HepG2 (cell line): ENCODE measurements around the gene ABI3. TPM values are rescaled to one million over a fixed set of nuclear protein-coding genes. Genes with fewer than 3 reads are reported as not detected.

ENCODE experiments used
- ELF4 ChIP-seq: sonication (generic); formaldehyde crosslinking; IDR thresholded peaks from 2 replicates; pipeline ENCODE4 v1.5.0; 2020; ENCODE audit warnings: missing genetic modification reagents, mild to moderate bottlenecking, moderate library complexity, borderline replicate concordance
- ESRRA ChIP-seq: sonication (generic); formaldehyde crosslinking; IDR thresholded peaks from 2 replicates; pipeline ENCODE4 v1.5.1; 2020; ENCODE audit warnings: mild to moderate bottlenecking, low read depth, missing genetic modification reagents
- JDP2 ChIP-seq: sonication (generic); formaldehyde crosslinking; IDR thresholded peaks from 2 replicates; pipeline ENCODE4 v1.8.1; 2022; ENCODE audit warnings: missing genetic modification reagents, borderline replicate concordance
- KDM6A ChIP-seq: IDR thresholded peaks from 2 replicates; pipeline ENCODE4 v1.6.1; 2016; ENCODE audit warnings: low read depth
- KMT2A ChIP-seq: sonication (generic); formaldehyde crosslinking; IDR thresholded peaks from 2 replicates; pipeline ENCODE4 v1.4.0; 2020; ENCODE audit warnings: missing genetic modification reagents
- MLLT10 ChIP-seq: sonication (generic); formaldehyde crosslinking; IDR thresholded peaks from 2 replicates; pipeline ENCODE4 v1.4.0; 2020; ENCODE audit warnings: missing genetic modification reagents
- NFYB ChIP-seq: sonication (generic); formaldehyde crosslinking; IDR thresholded peaks from 2 replicates; pipeline ENCODE4 v1.4.0; 2020; ENCODE audit warnings: missing genetic modification reagents
- STAT5B ChIP-seq: sonication (generic); formaldehyde crosslinking; IDR thresholded peaks from 2 replicates; pipeline ENCODE4 v1.4.0; 2020; ENCODE audit warnings: missing genetic modification reagents
- TBL1XR1 ChIP-seq: fragments of 150-350 bp; IDR thresholded peaks from 2 replicates; pipeline ENCODE4 v1.6.1; 2014; ENCODE audit warnings: borderline replicate concordance, low read length; ENCODE audit not compliant: partially characterized antibody
- ZMYM3 ChIP-seq: sonication (generic); formaldehyde crosslinking; IDR thresholded peaks from 2 replicates; pipeline ENCODE4 v1.5.1; 2020; ENCODE audit warnings: mild to moderate bottlenecking, missing genetic modification reagents
- ZNF605 ChIP-seq: sonication (generic); formaldehyde crosslinking; IDR thresholded peaks from 2 replicates; pipeline ENCODE4 v1.8.0; 2022; ENCODE audit warnings: mild to moderate bottlenecking, missing genetic modification reagents
- ZNF713 ChIP-seq: sonication (generic); formaldehyde crosslinking; IDR thresholded peaks from 2 replicates; pipeline ENCODE4 v1.4.0; 2020; ENCODE audit warnings: mild to moderate bottlenecking, missing genetic modification reagents
- ZSCAN30 ChIP-seq: sonication (generic); formaldehyde crosslinking; IDR thresholded peaks from 2 replicates; pipeline ENCODE4 v1.5.0; 2020; ENCODE audit warnings: mild to moderate bottlenecking, missing genetic modification reagents
- polyA plus RNA-seq, 8 experiments: library from polyadenylated mRNA; depleted of rRNA in 3 of 8; stranded (reverse) in 7 of 8; unstranded in 1 of 8; fragments of >200 nt; fragmentation: Illumina TruSeq in 4 of 8; extraction: Trizol in 4 of 8; gene quantifications; 2 replicates each; pipeline versions ENCODE4 v1.2.1 to v1.2.3, GENCODE V29; 2011 to 2016; ENCODE audit warnings: low read depth in 4 of 8, missing spikeins in 1 of 8, mixed read lengths in 1 of 8; ENCODE audit not compliant: insufficient read depth in 1 of 8
- total RNA-seq, 5 experiments: library from RNA; depleted of rRNA; stranded (reverse); fragments of >200 nt; fragmentation: Illumina TruSeq; extraction: Trizol; gene quantifications; 2 replicates each; pipeline ENCODE4 v1.2.3, GENCODE V29; 2016; ENCODE audit warnings: low read depth in 1 of 5
- TF ChIP-seq, protein P1 (sequence below): sonication (generic); formaldehyde crosslinking; IDR thresholded peaks from 2 replicates; pipeline ENCODE4 v1.9.0; 2021; ENCODE audit warnings: mild to moderate bottlenecking, missing genetic modification reagents
- TF ChIP-seq, protein P2 (sequence below), 2 experiments: fragments of 450-650 bp in 1 of 2; sonication (generic) in 1 of 2; formaldehyde crosslinking; IDR thresholded peaks; 2 replicates each; pipeline versions ENCODE4 v1.5.0 to v1.8.0; 2020 to 2022; ENCODE audit warnings: mild to moderate bottlenecking in 1 of 2, missing genetic modification reagents in 1 of 2
- TF ChIP-seq, protein P3 (sequence below): sonication (generic); formaldehyde crosslinking; IDR thresholded peaks from 2 replicates; pipeline ENCODE4 v1.4.0; 2020; ENCODE audit warnings: mild to moderate bottlenecking, missing genetic modification reagents
- TF ChIP-seq, protein P4 (sequence below): sonication (generic); formaldehyde crosslinking; IDR thresholded peaks from 2 replicates; pipeline ENCODE4 v1.8.0; 2022; ENCODE audit warnings: missing genetic modification reagents, low read depth, mild to moderate bottlenecking, borderline replicate concordance
- TF ChIP-seq, protein P5 (sequence below): sonication (generic); formaldehyde crosslinking; IDR thresholded peaks from 2 replicates; pipeline ENCODE4 v1.4.0; 2020; ENCODE audit warnings: mild to moderate bottlenecking, missing genetic modification reagents

The ABI3 gene
- total and polyA plus RNA-seq, 2 of the 13 experiments (the other 11 are each of a cell fraction or from before 2014, with no cell fraction given): not detected

DNA sequence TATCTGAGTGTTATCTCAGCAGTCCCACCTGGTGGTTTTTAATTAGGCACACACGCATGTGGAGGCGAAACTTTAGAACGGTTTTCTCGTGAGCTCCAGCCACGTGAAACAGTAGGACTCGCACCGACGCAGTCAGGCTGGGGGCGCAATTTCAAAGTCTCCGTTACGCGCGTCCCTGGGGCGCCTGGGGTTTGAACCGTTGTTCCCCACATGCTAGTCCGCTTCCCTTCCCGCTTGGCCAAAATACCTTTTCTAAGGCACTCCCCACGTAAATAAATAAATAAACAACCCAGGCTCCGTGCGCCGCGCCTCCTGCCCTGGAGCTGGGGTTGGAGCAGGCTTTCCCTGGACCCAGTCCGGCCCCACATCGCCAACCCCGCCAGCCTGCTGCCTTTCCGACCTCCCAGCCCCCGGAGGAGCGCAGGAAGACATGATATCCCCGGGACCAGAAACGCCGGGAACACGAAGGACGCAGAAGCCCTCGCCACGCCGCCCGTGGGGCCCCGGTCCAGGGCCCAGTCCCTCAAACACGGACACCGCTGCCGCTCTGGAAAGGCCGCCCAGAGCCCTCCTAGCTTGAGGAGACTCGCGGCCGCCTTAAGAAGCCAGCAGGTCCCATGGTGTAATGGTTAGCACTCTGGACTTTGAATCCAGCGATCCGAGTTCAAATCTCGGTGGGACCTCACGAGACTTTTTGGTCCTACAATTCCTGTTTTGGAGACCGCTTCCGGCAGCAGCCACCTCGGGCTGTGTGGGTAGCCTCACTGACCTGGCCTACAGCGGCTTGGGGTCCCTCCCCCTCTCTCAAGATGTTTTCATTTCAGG is 18.4 kb upstream of the ABI3 start (continued):
- TF ChIP-seq, protein P1, sequence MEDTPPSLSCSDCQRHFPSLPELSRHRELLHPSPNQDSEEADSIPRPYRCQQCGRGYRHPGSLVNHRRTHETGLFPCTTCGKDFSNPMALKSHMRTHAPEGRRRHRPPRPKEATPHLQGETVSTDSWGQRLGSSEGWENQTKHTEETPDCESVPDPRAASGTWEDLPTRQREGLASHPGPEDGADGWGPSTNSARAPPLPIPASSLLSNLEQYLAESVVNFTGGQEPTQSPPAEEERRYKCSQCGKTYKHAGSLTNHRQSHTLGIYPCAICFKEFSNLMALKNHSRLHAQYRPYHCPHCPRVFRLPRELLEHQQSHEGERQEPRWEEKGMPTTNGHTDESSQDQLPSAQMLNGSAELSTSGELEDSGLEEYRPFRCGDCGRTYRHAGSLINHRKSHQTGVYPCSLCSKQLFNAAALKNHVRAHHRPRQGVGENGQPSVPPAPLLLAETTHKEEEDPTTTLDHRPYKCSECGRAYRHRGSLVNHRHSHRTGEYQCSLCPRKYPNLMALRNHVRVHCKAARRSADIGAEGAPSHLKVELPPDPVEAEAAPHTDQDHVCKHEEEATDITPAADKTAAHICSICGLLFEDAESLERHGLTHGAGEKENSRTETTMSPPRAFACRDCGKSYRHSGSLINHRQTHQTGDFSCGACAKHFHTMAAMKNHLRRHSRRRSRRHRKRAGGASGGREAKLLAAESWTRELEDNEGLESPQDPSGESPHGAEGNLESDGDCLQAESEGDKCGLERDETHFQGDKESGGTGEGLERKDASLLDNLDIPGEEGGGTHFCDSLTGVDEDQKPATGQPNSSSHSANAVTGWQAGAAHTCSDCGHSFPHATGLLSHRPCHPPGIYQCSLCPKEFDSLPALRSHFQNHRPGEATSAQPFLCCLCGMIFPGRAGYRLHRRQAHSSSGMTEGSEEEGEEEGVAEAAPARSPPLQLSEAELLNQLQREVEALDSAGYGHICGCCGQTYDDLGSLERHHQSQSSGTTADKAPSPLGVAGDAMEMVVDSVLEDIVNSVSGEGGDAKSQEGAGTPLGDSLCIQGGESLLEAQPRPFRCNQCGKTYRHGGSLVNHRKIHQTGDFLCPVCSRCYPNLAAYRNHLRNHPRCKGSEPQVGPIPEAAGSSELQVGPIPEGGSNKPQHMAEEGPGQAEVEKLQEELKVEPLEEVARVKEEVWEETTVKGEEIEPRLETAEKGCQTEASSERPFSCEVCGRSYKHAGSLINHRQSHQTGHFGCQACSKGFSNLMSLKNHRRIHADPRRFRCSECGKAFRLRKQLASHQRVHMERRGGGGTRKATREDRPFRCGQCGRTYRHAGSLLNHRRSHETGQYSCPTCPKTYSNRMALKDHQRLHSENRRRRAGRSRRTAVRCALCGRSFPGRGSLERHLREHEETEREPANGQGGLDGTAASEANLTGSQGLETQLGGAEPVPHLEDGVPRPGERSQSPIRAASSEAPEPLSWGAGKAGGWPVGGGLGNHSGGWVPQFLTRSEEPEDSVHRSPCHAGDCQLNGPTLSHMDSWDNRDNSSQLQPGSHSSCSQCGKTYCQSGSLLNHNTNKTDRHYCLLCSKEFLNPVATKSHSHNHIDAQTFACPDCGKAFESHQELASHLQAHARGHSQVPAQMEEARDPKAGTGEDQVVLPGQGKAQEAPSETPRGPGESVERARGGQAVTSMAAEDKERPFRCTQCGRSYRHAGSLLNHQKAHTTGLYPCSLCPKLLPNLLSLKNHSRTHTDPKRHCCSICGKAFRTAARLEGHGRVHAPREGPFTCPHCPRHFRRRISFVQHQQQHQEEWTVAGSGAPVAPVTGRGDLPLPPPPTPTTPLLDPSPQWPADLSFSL (CRISPR knock-in tag): no peak; the same call in 1 of the 2 replicates
- TF ChIP-seq ELF4 (CRISPR knock-in tag) (peak; percentile 62), MLLT10 (CRISPR knock-in tag) (no peak), ZMYM3 (peak; percentile 61), ZNF605 (CRISPR knock-in tag) (peak; percentile 96), ZNF713 (CRISPR knock-in tag) (no peak), STAT5B (CRISPR knock-in tag) (peak; percentile 76; the same call in 1 of the 2 replicates), ZSCAN30 (CRISPR knock-in tag) (peak; percentile 91; the same call in 1 of the 2 replicates), NFYB (CRISPR knock-in tag) (no peak; the same call in 1 of the 2 replicates), KMT2A (CRISPR knock-in tag) (peak; percentile 53; the same call in 1 of the 2 replicates), TBL1XR1 (peak; percentile 72), ESRRA (CRISPR knock-in tag) (0 out of 2 replicates have a peak, but pooled peaks have one; percentile 21), KDM6A (CRISPR knock-in tag) (no peak; the same call in 1 of the 2 replicates), JDP2 (CRISPR knock-in tag) (no peak)
- TF ChIP-seq, protein P2, sequence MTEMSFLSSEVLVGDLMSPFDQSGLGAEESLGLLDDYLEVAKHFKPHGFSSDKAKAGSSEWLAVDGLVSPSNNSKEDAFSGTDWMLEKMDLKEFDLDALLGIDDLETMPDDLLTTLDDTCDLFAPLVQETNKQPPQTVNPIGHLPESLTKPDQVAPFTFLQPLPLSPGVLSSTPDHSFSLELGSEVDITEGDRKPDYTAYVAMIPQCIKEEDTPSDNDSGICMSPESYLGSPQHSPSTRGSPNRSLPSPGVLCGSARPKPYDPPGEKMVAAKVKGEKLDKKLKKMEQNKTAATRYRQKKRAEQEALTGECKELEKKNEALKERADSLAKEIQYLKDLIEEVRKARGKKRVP (CRISPR knock-in tag; IDR thresholded peaks at IDR 0.05): no peak
- TF ChIP-seq, protein P3, sequence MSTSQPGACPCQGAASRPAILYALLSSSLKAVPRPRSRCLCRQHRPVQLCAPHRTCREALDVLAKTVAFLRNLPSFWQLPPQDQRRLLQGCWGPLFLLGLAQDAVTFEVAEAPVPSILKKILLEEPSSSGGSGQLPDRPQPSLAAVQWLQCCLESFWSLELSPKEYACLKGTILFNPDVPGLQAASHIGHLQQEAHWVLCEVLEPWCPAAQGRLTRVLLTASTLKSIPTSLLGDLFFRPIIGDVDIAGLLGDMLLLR (CRISPR knock-in tag): no peak; the same call in 1 of the 2 replicates
- TF ChIP-seq, protein P4, sequence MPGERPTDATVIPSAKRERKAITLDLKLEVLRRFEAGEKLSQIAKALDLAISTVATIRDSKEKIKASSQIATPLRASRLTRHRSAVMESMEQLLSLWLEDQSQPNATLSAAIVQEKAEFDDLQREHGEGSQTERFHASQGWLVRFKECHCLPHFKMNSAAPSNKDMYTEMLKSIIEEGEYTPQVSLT (CRISPR knock-in tag): no peak
- TF ChIP-seq, protein P5, sequence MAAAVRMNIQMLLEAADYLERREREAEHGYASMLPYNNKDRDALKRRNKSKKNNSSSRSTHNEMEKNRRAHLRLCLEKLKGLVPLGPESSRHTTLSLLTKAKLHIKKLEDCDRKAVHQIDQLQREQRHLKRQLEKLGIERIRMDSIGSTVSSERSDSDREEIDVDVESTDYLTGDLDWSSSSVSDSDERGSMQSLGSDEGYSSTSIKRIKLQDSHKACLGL (CRISPR knock-in tag): peak; percentile 46; the same call in 1 of the 2 replicates
